Measurements from ENCODE around the gene CYP27B1.
A peak's percentile ranks its signal among the peaks of the same experiment; 100 is the strongest.

CYP27B1 gene

GRCh38 chr12:57766464-57767304 is at the start of gene CYP27B1:
Gene CYP27B1, minus strand, starts transcription at chr12:57767078. Its CDS starts 37 bp downstream, at chr12:57767041.
- peak; percentile 55 for DNase-seq

GRCh38 chr12:57816001-57816854 is 49.4 kb upstream of the CYP27B1 start:
- no peak for DNase-seq

- DNase-seq, result no peak
Measured at GRCh38 chr12:57815177-57816000, 48.5 kb upstream of the CYP27B1 start.

GRCh38 chr12:57813971-57814772 is 47.3 kb upstream of the CYP27B1 start:
- DNase-seq, result no peak

GRCh38 chr12:57813111-57813970 is 46.5 kb upstream of the CYP27B1 start:
- DNase-seq, result no peak

- DNase-seq, result no peak
Measured at GRCh38 chr12:57811028-57811755, 44.3 kb upstream of the CYP27B1 start.

- peak; percentile 57 for DNase-seq
Measured at GRCh38 chr12:57810450-57810849, 43.6 kb upstream of the CYP27B1 start.

GRCh38 chr12:57809425-57809824 is 42.5 kb upstream of the CYP27B1 start:
- no peak for DNase-seq

GRCh38 chr12:57808351-57808750 is 41.5 kb upstream of the CYP27B1 start:
- DNase-seq, result no peak

GRCh38 chr12:57807285-57807684 is 40.4 kb upstream of the CYP27B1 start:
- DNase-seq, result no peak

- no peak for DNase-seq
Measured at GRCh38 chr12:57806677-57807076, 39.8 kb upstream of the CYP27B1 start.

GRCh38 chr12:57803319-57803893 is 36.5 kb upstream of the CYP27B1 start:
- peak; percentile 55 for DNase-seq

- no peak for DNase-seq
Measured at GRCh38 chr12:57802607-57803006, 35.7 kb upstream of the CYP27B1 start.

GRCh38 chr12:57800965-57801364 is 34.1 kb upstream of the CYP27B1 start:
- DNase-seq, result no peak

GRCh38 chr12:57797933-57798332 is 31.1 kb upstream of the CYP27B1 start:
- no peak for DNase-seq

GRCh38 chr12:57796996-57797395 is 30.1 kb upstream of the CYP27B1 start:
- DNase-seq, result no peak

- no peak for DNase-seq
Measured at GRCh38 chr12:57795354-57795753, 28.5 kb upstream of the CYP27B1 start.

- no peak for DNase-seq
Measured at GRCh38 chr12:57793920-57794319, 27.0 kb upstream of the CYP27B1 start.

- DNase-seq, result no peak
Measured at GRCh38 chr12:57783861-57784260, 17.0 kb upstream of the CYP27B1 start.

GRCh38 chr12:57783466-57783801 is 16.6 kb upstream of the CYP27B1 start:
- DNase-seq, result no peak
